Fibroblast of gingiva (primary cell): Measurements from ENCODE around the gene CD209.
"Not testable (repeated sequence)": the region's sequence is repeated elsewhere in the genome, so short reads cannot be mapped to it uniquely, and the experiment has no call there.

Source experiments
- DNase-seq: peaks from one replicate; pipeline ENCODE4 v3.0.0-alpha.2; 2011; ENCODE audit warnings: low read depth

Gene CD209

DNA sequence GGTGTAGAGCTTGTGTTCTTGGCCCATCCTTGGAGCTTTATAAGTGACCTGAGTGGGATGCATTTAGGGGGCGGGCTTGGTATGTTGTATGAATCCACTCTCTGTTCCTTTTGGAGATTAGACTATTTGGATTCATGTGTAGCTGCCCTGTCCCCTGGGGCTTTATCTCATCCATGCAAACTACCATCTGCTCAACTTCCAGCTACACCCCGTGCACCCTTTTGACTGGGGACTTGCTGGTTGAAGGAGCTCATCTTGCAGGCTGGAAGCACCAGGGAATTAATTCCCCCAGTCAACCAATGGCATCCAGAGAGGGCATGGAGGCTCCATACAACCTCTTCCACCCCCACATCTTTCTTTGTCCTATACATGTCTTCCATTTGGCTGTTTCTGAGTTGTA lies 21.8 kb upstream of the CD209 start:
- DNase-seq, result no peak

DNA sequence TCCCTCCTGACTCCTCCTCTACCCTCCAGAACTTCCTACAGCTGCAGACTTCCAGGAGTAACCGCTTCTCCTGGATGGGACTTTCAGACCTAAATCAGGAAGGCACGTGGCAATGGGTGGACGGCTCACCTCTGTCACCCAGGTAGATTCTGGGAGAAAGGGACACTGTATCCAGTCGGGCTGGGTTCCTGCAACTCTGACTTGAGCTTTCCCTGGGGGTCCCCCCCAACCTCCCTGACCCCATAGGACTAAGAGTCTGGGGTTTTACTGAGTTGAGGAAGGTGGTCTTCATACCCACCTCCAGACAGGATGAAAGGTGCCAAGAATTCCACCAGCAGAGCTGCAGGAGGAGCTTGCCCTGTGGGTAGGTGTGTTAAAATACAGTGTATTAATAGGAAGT lies 20.2 kb upstream of the CD209 start:
- no peak for DNase-seq

DNA sequence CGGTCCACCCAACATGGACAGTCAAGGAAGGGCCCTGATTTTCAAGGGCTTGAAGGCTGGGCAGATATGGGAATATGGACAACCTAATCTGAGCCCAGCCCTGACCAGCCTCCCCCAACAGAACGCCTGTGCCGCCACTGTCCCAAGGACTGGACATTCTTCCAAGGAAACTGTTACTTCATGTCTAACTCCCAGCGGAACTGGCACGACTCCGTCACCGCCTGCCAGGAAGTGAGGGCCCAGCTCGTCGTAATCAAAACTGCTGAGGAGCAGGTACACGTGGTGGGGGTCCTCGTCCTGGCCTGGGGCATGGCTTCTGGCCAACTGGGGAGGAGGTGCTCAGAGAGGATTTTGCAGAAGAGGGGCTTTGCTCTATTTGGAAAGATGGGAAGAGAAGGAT lies 19.2 kb upstream of the CD209 start:
- DNase-seq, result no peak

DNA sequence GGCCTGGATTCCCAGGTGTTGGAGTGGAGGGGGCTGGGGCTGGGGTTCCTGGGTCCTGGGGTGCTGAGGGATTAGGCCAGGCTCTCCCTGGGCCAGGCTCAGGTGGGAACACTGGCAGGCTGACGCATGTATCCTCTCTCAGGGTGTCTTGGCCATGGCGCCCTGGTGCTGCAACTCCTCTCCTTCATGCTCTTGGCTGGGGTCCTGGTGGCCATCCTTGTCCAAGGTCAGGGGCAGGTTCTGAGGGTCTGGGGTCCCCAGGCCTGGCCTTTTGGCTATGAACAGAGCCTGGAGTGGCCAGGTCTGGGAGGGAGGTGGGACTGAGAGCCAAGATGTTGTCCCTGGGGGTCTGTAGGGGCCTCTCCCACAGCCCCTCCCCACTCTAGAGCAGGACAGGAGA lies 17.7 kb upstream of the CD209 start:
- DNase-seq, result not testable (repeated sequence)

GRCh38 chr19:7764157-7764556 lies 16.8 kb upstream of the CD209 start:
- DNase-seq, result not testable (repeated sequence)

- no peak for DNase-seq
These were observed 16.4 kb upstream of the CD209 start for GRCh38 chr19:7763696-7764095.

DNA sequence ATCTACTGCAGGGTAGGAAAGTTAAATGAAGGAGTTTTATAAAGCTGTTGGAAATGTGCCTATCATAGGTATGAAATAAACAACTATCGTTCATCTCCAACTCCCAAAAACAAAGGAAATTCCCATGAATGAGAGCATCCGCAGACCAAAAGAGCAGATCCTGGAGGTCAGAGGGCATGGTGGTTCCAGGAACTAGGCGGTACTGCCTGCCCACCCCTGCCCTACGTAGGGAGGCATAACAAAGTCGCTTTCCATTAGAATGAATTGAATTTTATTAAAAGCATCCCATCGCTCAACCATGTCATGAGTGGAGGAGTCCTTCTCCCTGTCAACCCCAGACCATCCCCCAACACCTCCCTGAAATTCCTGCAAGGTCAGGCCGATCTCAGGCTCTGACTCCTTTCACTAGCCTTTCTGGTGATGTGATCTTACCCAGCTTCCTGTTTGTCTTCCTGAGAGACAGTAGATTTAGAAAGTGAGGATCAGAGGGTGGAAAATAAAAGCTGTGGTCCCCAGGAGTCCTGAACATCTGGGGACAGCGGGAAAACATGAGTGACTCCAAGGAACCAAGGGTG lies 15.5 kb upstream of the CD209 start, which contains the start of gene CLEC4M:
TSS of gene CLEC4M (plus strand) at position 525 of the 575 bp plus-strand sequence. CDS start at position 549, 24 bp downstream.
- no peak for DNase-seq

DNA sequence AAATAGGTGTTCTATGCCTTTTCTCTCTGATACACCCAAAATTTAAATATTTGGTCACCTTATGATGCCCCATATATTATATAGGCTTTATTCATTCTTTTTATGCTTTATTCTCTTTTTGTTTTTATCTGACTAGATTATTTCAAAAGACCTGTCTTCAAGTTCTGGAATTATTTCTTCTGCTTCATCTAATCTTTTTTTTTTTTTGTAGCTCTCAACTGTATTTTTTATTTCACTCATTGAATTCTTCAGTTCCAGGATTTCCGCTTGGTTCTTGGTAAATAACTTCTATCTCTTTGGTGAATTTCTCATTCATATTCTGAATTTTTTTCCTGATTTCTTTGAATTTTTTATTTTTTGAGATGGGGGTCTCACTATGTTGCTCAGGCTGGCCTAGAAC lies 11.8 kb upstream of the CD209 start:
- no peak for DNase-seq

DNA sequence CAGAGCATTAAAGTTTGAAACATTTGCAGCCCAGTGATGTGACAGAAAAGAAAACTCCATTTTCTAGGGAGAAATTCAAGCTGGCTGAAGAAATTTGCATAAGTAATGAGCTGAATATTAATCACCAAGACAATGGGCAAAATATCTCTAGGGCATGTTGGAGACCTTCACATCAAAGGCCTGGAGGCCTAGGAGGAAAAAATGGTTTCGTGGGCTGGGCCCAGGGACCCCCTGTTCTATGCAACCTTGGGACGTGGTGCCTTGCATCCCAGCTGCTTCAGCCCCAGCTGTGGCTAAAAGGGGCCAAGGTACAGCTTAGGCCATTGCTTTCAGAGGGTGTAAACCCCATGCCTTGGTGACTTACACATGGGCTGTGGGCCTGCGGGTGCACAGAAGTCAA lies 10.0 kb upstream of the CD209 start:
- no peak for DNase-seq

DNA sequence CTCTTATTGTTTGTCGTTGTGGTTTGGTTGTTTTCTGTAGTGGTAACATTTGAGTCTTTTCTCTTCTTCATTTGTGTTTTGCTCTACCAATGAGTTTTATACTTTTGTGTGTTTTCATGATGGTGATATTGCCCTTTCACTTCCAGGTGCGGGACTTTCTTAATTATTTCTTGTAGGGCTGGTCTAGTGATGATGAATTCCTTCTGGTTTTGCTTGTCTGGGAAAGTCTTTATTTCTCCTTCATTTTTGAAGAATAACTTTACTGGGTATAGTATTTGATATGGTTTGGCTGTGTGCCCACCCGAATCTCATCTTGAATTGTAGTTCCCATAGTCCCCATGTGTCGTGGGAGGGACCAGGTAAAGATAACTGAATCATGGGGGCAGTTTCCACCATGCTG lies 8.9 kb upstream of the CD209 start:
- no peak for DNase-seq

DNA sequence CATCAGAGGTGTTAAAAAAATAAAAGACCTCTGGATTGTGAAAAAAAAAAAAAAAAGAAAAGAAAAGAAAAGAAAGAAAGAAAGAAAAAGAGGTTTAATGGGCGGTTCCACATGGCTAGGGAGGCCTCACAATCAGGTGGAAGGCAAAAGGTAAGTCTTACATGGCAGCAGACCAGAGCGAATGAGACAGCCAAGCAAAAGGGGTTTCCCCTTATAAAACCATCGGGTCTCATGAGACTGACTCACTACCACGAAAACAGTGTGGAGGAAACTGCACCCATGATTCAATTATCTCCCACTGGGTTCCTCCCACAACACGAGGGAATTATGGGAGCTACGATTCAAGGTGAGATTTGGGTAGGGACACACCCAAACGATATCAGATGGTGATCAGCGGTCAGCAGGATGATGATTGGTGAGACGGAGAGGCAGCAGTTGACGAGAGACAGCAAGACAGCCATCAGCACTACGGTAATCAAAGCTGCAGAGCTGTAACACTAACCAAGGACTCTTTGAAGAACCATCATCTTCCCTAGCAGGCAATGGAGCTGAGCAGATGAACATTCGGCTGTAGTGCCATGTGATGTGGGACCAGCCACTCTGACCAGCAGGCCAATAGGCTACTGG lies 3.9 kb upstream of the CD209 start:
- no peak for DNase-seq

- no peak for DNase-seq
These were observed 1.4 kb upstream of the CD209 start for GRCh38 chr19:7748756-7749155.

DNA sequence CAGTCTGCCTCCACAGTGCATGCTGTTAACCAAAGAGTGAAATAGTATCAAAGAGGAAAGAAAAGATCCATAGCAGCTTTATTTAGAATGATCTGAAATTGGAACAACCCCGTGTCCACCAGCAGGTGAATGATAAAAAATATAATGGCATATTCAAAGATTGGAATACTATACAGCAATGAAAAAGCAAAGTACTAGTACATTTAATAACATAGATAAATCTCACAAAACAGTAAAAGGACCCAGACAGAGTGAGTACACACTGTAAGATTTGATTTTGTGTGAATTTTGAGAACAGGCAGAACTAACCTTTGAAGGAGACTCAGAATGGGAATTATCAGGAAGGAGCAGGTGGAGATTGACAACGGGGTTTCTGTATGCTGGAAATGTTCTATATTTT lies 837 bp upstream of the CD209 start:
- DNase-seq, result no peak

- not testable (repeated sequence) for DNase-seq
These were observed 1.0 kb downstream of the CD209 start for GRCh38 chr19:7746306-7746705.

- no peak for DNase-seq
These were observed 2.3 kb downstream of the CD209 start for GRCh38 chr19:7744871-7745650.

DNA sequence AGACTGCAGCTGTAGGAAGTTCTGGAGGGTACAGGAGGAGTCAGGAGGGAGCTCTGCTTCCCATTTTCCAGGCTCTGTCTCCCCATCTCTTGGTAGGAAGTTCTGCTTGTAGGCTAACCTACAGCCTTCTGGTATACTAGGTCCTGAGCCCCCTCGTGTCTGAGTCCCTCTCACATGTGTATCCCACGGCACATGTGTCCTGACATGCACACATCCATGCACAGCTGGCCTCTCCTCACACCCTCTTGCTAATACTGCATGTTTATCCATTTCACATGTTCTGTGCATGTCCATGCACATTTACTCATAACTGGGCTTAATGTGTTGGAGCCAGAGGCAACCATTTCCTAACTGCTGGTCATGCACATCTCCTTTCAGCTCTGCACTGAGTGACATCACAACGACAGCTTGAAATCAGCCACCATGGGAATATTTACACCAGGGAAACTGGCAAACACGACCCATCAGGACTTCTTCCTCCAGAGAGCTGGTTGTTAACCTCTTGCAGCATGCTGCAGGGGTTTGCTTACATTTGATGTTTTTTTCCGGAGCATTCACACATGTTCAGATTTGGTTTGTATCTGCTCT lies 3.0 kb downstream of the CD209 start:
- no peak for DNase-seq

GRCh38 chr19:7743425-7743841 lies 3.9 kb downstream of the CD209 start:
- no peak for DNase-seq

GRCh38 chr19:7742991-7743390 lies 4.3 kb downstream of the CD209 start:
- no peak for DNase-seq

- no peak for DNase-seq
These were observed 4.8 kb downstream of the CD209 start for GRCh38 chr19:7742575-7742974.

- no peak for DNase-seq
These were observed 6.7 kb downstream of the CD209 start for GRCh38 chr19:7740682-7741054.

DNA sequence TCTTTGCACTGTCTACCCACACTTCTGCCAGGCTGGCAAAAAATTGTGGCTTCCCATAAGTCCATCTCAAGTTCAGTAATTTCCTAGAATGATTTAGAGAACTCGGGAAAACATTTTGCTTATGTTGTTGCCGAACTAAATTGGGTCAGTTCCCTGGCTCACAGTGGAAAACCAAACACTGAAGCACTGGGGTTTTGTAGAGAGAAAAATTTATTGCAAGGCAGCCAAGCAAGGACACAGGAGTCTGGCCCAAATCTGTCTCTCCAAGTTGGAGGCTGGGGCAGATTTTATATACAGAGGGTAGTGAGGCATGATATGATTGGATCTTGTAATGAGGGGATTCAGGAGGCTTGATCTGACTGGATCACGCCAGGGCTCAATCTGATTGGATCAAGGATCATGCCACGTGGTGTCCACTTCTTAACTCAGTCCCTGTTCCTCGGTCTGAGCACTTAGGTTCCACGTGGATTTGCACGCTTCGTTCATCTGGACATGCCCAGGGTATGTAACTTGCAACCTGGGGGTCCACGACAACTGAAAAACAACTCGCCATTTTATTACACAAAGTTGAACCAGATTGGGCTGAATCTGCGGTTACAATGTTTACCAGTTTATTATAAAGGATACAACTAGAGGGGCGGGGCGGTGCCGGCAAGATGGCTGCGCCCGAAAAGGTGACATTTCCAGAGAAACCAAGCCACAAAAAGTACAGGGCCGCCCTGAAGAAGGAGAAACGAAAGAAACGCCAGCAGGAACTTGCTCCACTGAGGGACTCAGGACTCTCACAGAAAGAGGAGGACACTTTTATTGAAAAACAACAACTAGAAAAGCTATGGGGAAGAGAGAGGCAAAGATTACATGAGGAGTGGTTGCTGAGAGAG lies 7.3 kb downstream of the CD209 start:
- no peak for DNase-seq

- no peak for DNase-seq
These were observed 8.1 kb downstream of the CD209 start for GRCh38 chr19:7739211-7739755.
